Muscle layer of duodenum (tissue), 2 donors: ENCODE data around the gene RSL1D1.

Source experiments
- H3K27ac ChIP-seq: one replicate; pipeline ENCODE4 v1.7.0; 2013; ENCODE audit warnings: mild to moderate bottlenecking, low read length
- H3K27me3 ChIP-seq: one replicate; pipeline ENCODE4 v1.7.0; 2013; ENCODE audit warnings: low read depth, mild to moderate bottlenecking, control low read depth, low read length
- H3K36me3 ChIP-seq, 2 donors: one replicate each; pipeline ENCODE4 v1.7.0; 2013; ENCODE audit warnings: low read length in 2 of 2, control low read depth in 1 of 2, mild to moderate bottlenecking in 1 of 2; ENCODE audit not compliant: insufficient read depth in 2 of 2, control insufficient read depth in 1 of 2
- H3K4me1 ChIP-seq, 2 donors: one replicate each; pipeline ENCODE4 v1.7.0; 2013; ENCODE audit warnings: low read length in 2 of 2, mild to moderate bottlenecking in 2 of 2, control low read depth in 1 of 2, moderate library complexity in 1 of 2; ENCODE audit not compliant: insufficient read depth in 2 of 2, control insufficient read depth in 1 of 2
- H3K4me3 ChIP-seq, 2 donors: one replicate each; pipeline ENCODE4 v1.7.0; 2013; ENCODE audit warnings: low read length in 2 of 2, low read depth in 1 of 2, mild to moderate bottlenecking in 1 of 2
- H3K9me3 ChIP-seq, 2 donors: one replicate each; pipeline ENCODE4 v1.7.0; 2013; ENCODE audit warnings: low read length in 2 of 2, control low read depth in 1 of 2, mild to moderate bottlenecking in 1 of 2; ENCODE audit not compliant: control insufficient read depth in 1 of 2
- donor health status: healthy.

Gene RSL1D1

GRCh38 chr16:11784038-11784369 lies 67.3 kb downstream of the RSL1D1 start:
- H3K4me3 ChIP-seq = peak overlapping the region in 1 of 2 donors; percentile 28
- H3K9me3 ChIP-seq = no peaks in the 10 kb centered on the region
- peaks cover 16 to 22% of the 10 kb centered on the region in 2 donors for H3K4me1 ChIP-seq
- H3K27ac ChIP-seq = peak overlapping the region; percentile 92
- no peaks in the 10 kb centered on the region for H3K27me3 ChIP-seq
- H3K36me3 ChIP-seq = peaks cover 0 to 5% of the 10 kb centered on the region in 2 donors
